HepG2 (cell line): Measurements from ENCODE around the gene ARHGAP12. TPM values are rescaled to one million over a fixed set of nuclear protein-coding genes. Genes with fewer than 3 reads are reported as not detected.

Experiments
- ATAC-seq: fragments of 200-7000 bp; cut with Tn5 transposase; 3 replicates; pipeline ENCODE4 v1.9.1; 2020; ENCODE audit warnings: mild to moderate bottlenecking, moderate library complexity
- BruUV-seq: library from RNA; stranded (reverse); fragments of 400-500 nt; replicated peaks from 2 replicates; lab custom pipeline; 2021; lab: Mats Ljungman, UMichigan
- CTCF ChIA-PET: fragments of 300-600 bp; formaldehyde crosslinking; extraction: SDS; loops from one replicate; lab custom pipeline; 2021; ENCODE audit warnings: low total read pairs, inconsistent platforms, low intra/inter-chr PET ratio; lab: Yijun Ruan, JAX
- POLR2A ChIA-PET: fragments of 350-600 bp; sonication (Branson Sonifier 250); formaldehyde crosslinking; loops from one replicate; lab custom pipeline; 2020; ENCODE audit warnings: antibody characterized with exemption, inconsistent platforms; lab: Yijun Ruan, JAX
- DNase-seq: peaks from one replicate; pipeline ENCODE4 v3.0.0-alpha.2; 2015; ENCODE audit warnings: low spot score
- FAIRE-seq: peaks from 3 replicates; lab custom pipeline; 2011; peaks lifted over from hg19 to GRCh38; lab: Jason Lieb, UNC
- H2AFZ ChIP-seq: one replicate; pipeline ENCODE4 v1.6.1; 2011; ENCODE audit warnings: low read length, inconsistent platforms
- H3K27ac ChIP-seq: fragments of 300-600 bp; 3 replicates; pipeline ENCODE4 v1.8.0; 2011; ENCODE audit warnings: mixed run types, mild to moderate bottlenecking, mixed read lengths, low read length, inconsistent platforms; ENCODE audit not compliant: insufficient read depth; ENCODE audit errors: extremely low read length
- H3K27me3 ChIP-seq, 2 experiments: fragments of 200-600 bp in 1 of 2; 2 replicates in 1 of 2; 3 replicates in 1 of 2; pipeline versions ENCODE4 v1.6.0 to v1.8.0; 2011; ENCODE audit warnings: low read length in 2 of 2, mild to moderate bottlenecking in 2 of 2, moderate library complexity in 2 of 2, inconsistent platforms in 1 of 2; ENCODE audit not compliant: insufficient read depth in 2 of 2, control insufficient read depth in 1 of 2
- H3K36me3 ChIP-seq, 2 experiments: fragments of 200-600 bp in 1 of 2; replicated peaks in 1 of 2; 2 replicates in 1 of 2; 3 replicates in 1 of 2; pipeline versions ENCODE4 v1.5.1 to v1.8.0; 2011; ENCODE audit warnings: low read length in 2 of 2, inconsistent platforms in 1 of 2; ENCODE audit not compliant: insufficient read depth in 2 of 2, control insufficient read depth in 1 of 2
- H3K4me1 ChIP-seq: 2 replicates; pipeline ENCODE4 v1.5.1; 2012; ENCODE audit warnings: low read length, inconsistent platforms; ENCODE audit not compliant: insufficient read depth
- H3K4me2 ChIP-seq: 2 replicates; pipeline ENCODE4 v1.6.0; 2011; ENCODE audit warnings: low read depth, low read length, inconsistent platforms
- H3K4me3 ChIP-seq, 3 experiments: fragments of 200-600 bp in 1 of 3; sonication (generic), shearing (Covaris generic) in 1 of 3; replicated peaks in 1 of 3; 2 replicates each; pipeline ENCODE4 v1.5.1; 2011 to 2016; ENCODE audit warnings: low read length in 3 of 3, inconsistent platforms in 2 of 3, low read depth in 2 of 3, mild to moderate bottlenecking in 2 of 3, control low read depth in 1 of 3, mixed read lengths in 1 of 3; ENCODE audit not compliant: insufficient read depth in 1 of 3
- H3K79me2 ChIP-seq: one replicate; pipeline ENCODE4 v1.6.1; 2011; ENCODE audit warnings: low read length, inconsistent platforms; ENCODE audit not compliant: insufficient read depth
- H3K9ac ChIP-seq: 2 replicates; pipeline ENCODE4 v1.6.0; 2011; ENCODE audit warnings: mild to moderate bottlenecking, low read depth, low read length, inconsistent platforms; ENCODE audit not compliant: insufficient read depth
- H3K9me3 ChIP-seq: 2 replicates; pipeline ENCODE4 v1.5.1; 2012; ENCODE audit warnings: mild to moderate bottlenecking, low read length
- H4K20me1 ChIP-seq: 2 replicates; pipeline ENCODE4 v1.6.0; 2011; ENCODE audit warnings: inconsistent platforms, mild to moderate bottlenecking, low read length, moderate library complexity; ENCODE audit not compliant: insufficient read depth
- HHEX ChIP-seq: IDR thresholded peaks from 2 replicates; pipeline ENCODE4 v1.6.1; 2016; ENCODE audit warnings: control low read depth
- MAFF ChIP-seq: IDR thresholded peaks from 2 replicates; pipeline ENCODE4 v1.6.1; 2011; ENCODE audit warnings: low read depth, low read length, improper control_type of control experiment
- NONO ChIP-seq, 2 experiments: fragments of 450-650 bp in 1 of 2; sonication (generic) in 1 of 2; formaldehyde crosslinking in 1 of 2; IDR thresholded peaks in 1 of 2; conservative IDR thresholded peaks in 1 of 2; 2 replicates each; pipeline versions ENCODE4 v1.6.1 to v1.8.0; 2017 to 2022; ENCODE audit warnings: mild to moderate bottlenecking in 1 of 2, missing genetic modification reagents in 1 of 2, moderate library complexity in 1 of 2
- SRSF9 ChIP-seq: fragments of 200-400 bp; formaldehyde crosslinking; IDR thresholded peaks from 2 replicates; pipeline ENCODE4 v1.6.1; 2018; ENCODE audit warnings: borderline replicate concordance, mild to moderate bottlenecking, low read depth, low read length; ENCODE audit not compliant: insufficient read depth, poor library complexity, severe bottlenecking
- ZNF260 ChIP-seq: sonication (generic); formaldehyde crosslinking; IDR thresholded peaks from 2 replicates; pipeline ENCODE4 v1.4.0; 2020; ENCODE audit warnings: missing genetic modification reagents, low read depth, mild to moderate bottlenecking, borderline replicate concordance
- ZNF558 ChIP-seq: sonication (generic); formaldehyde crosslinking; IDR thresholded peaks from 2 replicates; pipeline ENCODE4 v1.9.0; 2022; ENCODE audit warnings: mild to moderate bottlenecking, missing genetic modification reagents, borderline replicate concordance
- ZNF570 ChIP-seq: sonication (generic); formaldehyde crosslinking; IDR thresholded peaks from 2 replicates; pipeline ENCODE4 v1.4.0; 2020; ENCODE audit warnings: mild to moderate bottlenecking, missing genetic modification reagents, borderline replicate concordance
- ZNF572 ChIP-seq: sonication (generic); formaldehyde crosslinking; IDR thresholded peaks from 2 replicates; pipeline ENCODE4 v1.5.1; 2020; ENCODE audit warnings: mild to moderate bottlenecking, missing genetic modification reagents
- WGBS: methylation state at CpG from one replicate; pipeline ENCODE4 v1.1.6; 2017; ENCODE audit warnings: low lambda C conversion rate; 5-methylcytosine and 5-hydroxymethylcytosine counted together
- in situ Hi-C: cut with HindIII; loops from 2 replicates; pipeline ENCODE4 v1.10.0; 2017; ENCODE audit warnings: low pct_unique_long_range_greater_than_20kb; ENCODE audit not compliant: extremely low pct_ligation_motif_present
- intact Hi-C: fragments of 100-400 bp; cut with micrococcal nuclease; formaldehyde crosslinking; loops from one replicate; pipeline ENCODE4 v1.10.0; 2022; ENCODE audit not compliant: unreplicated experiment
- polyA plus RNA-seq, 8 experiments: library from polyadenylated mRNA; depleted of rRNA in 3 of 8; stranded (reverse) in 7 of 8; unstranded in 1 of 8; fragments of >200 nt; fragmentation: Illumina TruSeq in 4 of 8; extraction: Trizol in 4 of 8; gene quantifications; 2 replicates each; pipeline versions ENCODE4 v1.2.1 to v1.2.3, GENCODE V29; 2011 to 2016; ENCODE audit warnings: low read depth in 4 of 8, missing spikeins in 1 of 8, mixed read lengths in 1 of 8; ENCODE audit not compliant: insufficient read depth in 1 of 8
- total RNA-seq, 5 experiments: library from RNA; depleted of rRNA; stranded (reverse); fragments of >200 nt; fragmentation: Illumina TruSeq; extraction: Trizol; gene quantifications; 2 replicates each; pipeline ENCODE4 v1.2.3, GENCODE V29; 2016; ENCODE audit warnings: low read depth in 1 of 5

ARHGAP12 gene
- total and polyA plus RNA-seq, 2 of the 13 experiments (the other 11 are each of a cell fraction or from before 2014, with no cell fraction given) = 25.0 to 54.6 TPM

DNA sequence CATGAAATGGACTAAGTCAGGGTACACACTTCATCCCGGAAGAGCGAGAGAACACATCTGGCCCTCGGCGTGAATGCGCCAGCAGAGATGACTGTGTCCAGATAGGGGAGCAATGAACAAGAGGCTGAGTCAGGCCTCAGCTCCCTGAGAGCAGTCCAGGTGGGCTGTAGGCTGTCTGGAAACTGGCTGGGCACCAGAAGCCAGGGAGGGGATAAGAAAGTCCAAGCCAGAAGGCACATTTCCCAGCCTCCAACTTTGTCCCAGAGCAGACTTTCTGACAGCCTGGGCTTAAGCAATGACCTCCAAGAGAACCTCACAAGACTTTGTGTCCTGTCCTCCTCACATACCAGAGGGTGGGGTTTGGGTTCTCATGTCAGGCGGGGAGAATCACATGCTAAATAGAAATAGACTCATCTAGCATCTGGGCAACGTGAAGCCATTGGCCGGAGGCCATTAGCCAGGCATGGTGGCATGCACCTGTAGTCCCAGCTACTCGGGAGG is 157.2 kb downstream of the ARHGAP12 start:
- CTCF ChIA-PET = no interaction called here
- BruUV-seq = no TSS peak
- Histone ChIP-seq H3K36me3 (no peaks in the 10 kb centered on the region), H2AFZ (no peak overlapping the region), H3K4me1 (no peaks in the 10 kb centered on the region), H3K79me2 (no peaks in the 10 kb centered on the region), H3K9me3 (no peaks in the 10 kb centered on the region; the same call in 1 of the 2 replicates), H4K20me1 (no peaks in the 10 kb centered on the region), H3K27me3 (peaks cover 1 to 4% of the 10 kb centered on the region in 2 experiments; a peak in 1 of 5 replicates), H3K9ac (no peak overlapping the region), H3K4me2 (no peak overlapping the region), H3K27ac (no peak overlapping the region), H3K4me3 (no peak overlapping the region)
- no peak for ATAC-seq
- TF ChIP-seq ZNF260 (no peak), ZNF570 (no peak), MAFF (no peak), SRSF9 (no peak), ZNF572 (CRISPR knock-in tag) (no peak), ZNF558 (CRISPR knock-in tag) (no peak), NONO (IDR thresholded peaks at IDR 0.05) (no peak), NONO (CRISPR knock-in tag; conservative IDR thresholded peaks at IDR 0.05) (no peak), HHEX (CRISPR knock-in tag) (no peak)
- intact Hi-C loops (loop anchor here (5.0 kb wide), 1 partner anchor 64 kb away; no protein-coding TSS in a partner anchor), in situ Hi-C loops (loop anchor here (25.0 kb wide), 1 partner anchor 984 kb away; no protein-coding TSS in a partner anchor)
- 67% methylated on average over 6 of the region's 9 CpGs for WGBS
- POLR2A ChIA-PET = no interaction called here
- no peak for FAIRE-seq
- no peak for DNase-seq
